IPS-18a (cell line): ENCODE data around the gene SLC4A3.
"Not testable (repeated sequence)": the region's sequence is repeated elsewhere in the genome, so short reads cannot be mapped to it uniquely, and the experiment has no call there.

Experiments
- H3K27ac ChIP-seq: one replicate; pipeline ENCODE4 v1.5.1; 2013; ENCODE audit warnings: low read length
- H3K27me3 ChIP-seq: one replicate; pipeline ENCODE4 v1.6.1; 2013; ENCODE audit warnings: mild to moderate bottlenecking, low read length; ENCODE audit not compliant: control insufficient read depth, insufficient read depth
- H3K36me3 ChIP-seq: one replicate; pipeline ENCODE4 v1.6.1; 2013; ENCODE audit warnings: low read depth, low read length; ENCODE audit not compliant: control insufficient read depth
- H3K4me1 ChIP-seq: one replicate; pipeline ENCODE4 v1.6.1; 2013; ENCODE audit warnings: low read depth, low read length; ENCODE audit not compliant: control insufficient read depth
- H3K4me3 ChIP-seq: one replicate; pipeline ENCODE4 v1.5.1; 2013; ENCODE audit warnings: low read length
- H3K9ac ChIP-seq: one replicate; pipeline ENCODE4 v1.6.1; 2013; ENCODE audit warnings: mild to moderate bottlenecking, low read length, moderate library complexity
- H3K9me3 ChIP-seq: one replicate; pipeline ENCODE4 v1.6.1; 2013; ENCODE audit warnings: low read depth, low read length; ENCODE audit not compliant: control insufficient read depth

The SLC4A3 gene

GRCh38 chr2:219676586-219676985 is 49.2 kb downstream of the SLC4A3 start:
- no peak overlapping the region for H3K27ac ChIP-seq
- no peak overlapping the region for H3K9ac ChIP-seq
- peaks cover 3% of the 10 kb centered on the region for H3K4me1 ChIP-seq
- H3K27me3 ChIP-seq = no peaks in the 10 kb centered on the region
- H3K36me3 ChIP-seq = no peaks in the 10 kb centered on the region
- no peaks in the 10 kb centered on the region for H3K9me3 ChIP-seq
- no peak overlapping the region for H3K4me3 ChIP-seq

GRCh38 chr2:219679041-219679440 is 51.6 kb downstream of the SLC4A3 start:
- Histone ChIP-seq H3K27ac (no peak overlapping the region), H3K4me1 (no peaks in the 10 kb centered on the region), H3K9ac (no peak overlapping the region), H3K4me3 (no peak overlapping the region), H3K36me3 (no peaks in the 10 kb centered on the region), H3K27me3 (no peaks in the 10 kb centered on the region), H3K9me3 (no peaks in the 10 kb centered on the region)

GRCh38 chr2:219679571-219679970 is 52.1 kb downstream of the SLC4A3 start:
- Histone ChIP-seq H3K9ac (no peak overlapping the region), H3K4me1 (peaks cover 1% of the 10 kb centered on the region), H3K4me3 (no peak overlapping the region), H3K9me3 (no peaks in the 10 kb centered on the region), H3K27ac (no peak overlapping the region), H3K36me3 (no peaks in the 10 kb centered on the region), H3K27me3 (no peaks in the 10 kb centered on the region)

- Histone ChIP-seq H3K36me3 (no peaks in the 10 kb centered on the region), H3K9ac (no peak overlapping the region), H3K27ac (no peak overlapping the region), H3K4me3 (no peak overlapping the region), H3K27me3 (no peaks in the 10 kb centered on the region), H3K4me1 (peaks cover 10% of the 10 kb centered on the region), H3K9me3 (no peaks in the 10 kb centered on the region)
These were observed 53.7 kb downstream of the SLC4A3 start for GRCh38 chr2:219680958-219681693.

- Histone ChIP-seq H3K27me3 (no peaks in the 10 kb centered on the region), H3K36me3 (no peaks in the 10 kb centered on the region), H3K9me3 (no peaks in the 10 kb centered on the region), H3K27ac (no peak overlapping the region), H3K4me3 (no peak overlapping the region), H3K4me1 (peaks cover 10% of the 10 kb centered on the region), H3K9ac (no peak overlapping the region)
These were observed 54.4 kb downstream of the SLC4A3 start for GRCh38 chr2:219681694-219682300.

GRCh38 chr2:219683474-219683873 is 56.0 kb downstream of the SLC4A3 start:
- H3K36me3 ChIP-seq, H3K27ac ChIP-seq, H3K4me3 ChIP-seq, H3K9me3 ChIP-seq, H3K9ac ChIP-seq, H3K27me3 ChIP-seq: not testable (repeated sequence)
- H3K4me1 ChIP-seq = peaks cover 10% of the 10 kb centered on the region

- H3K4me1 ChIP-seq = peaks cover 13% of the 10 kb centered on the region
- peak overlapping the region; percentile 14 for H3K9ac ChIP-seq
- H3K27ac ChIP-seq = peak overlapping the region; percentile 1
- peak overlapping the region; percentile 31 for H3K4me3 ChIP-seq
- no peaks in the 10 kb centered on the region for H3K9me3 ChIP-seq
- no peaks in the 10 kb centered on the region for H3K27me3 ChIP-seq
- no peaks in the 10 kb centered on the region for H3K36me3 ChIP-seq
These were observed 57.6 kb downstream of the SLC4A3 start for GRCh38 chr2:219684721-219685689.

- no peaks in the 10 kb centered on the region for H3K36me3 ChIP-seq
- H3K27ac ChIP-seq = no peak overlapping the region
- H3K27me3 ChIP-seq = no peaks in the 10 kb centered on the region
- no peak overlapping the region for H3K4me3 ChIP-seq
- no peaks in the 10 kb centered on the region for H3K9me3 ChIP-seq
- H3K9ac ChIP-seq = no peak overlapping the region
- peaks cover 15% of the 10 kb centered on the region for H3K4me1 ChIP-seq
These were observed 59.8 kb downstream of the SLC4A3 start for GRCh38 chr2:219687272-219687671.

- Histone ChIP-seq H3K4me3 (no peak overlapping the region), H3K27me3 (no peaks in the 10 kb centered on the region), H3K27ac (no peak overlapping the region), H3K36me3 (no peaks in the 10 kb centered on the region), H3K4me1 (peaks cover 15% of the 10 kb centered on the region), H3K9me3 (no peaks in the 10 kb centered on the region), H3K9ac (no peak overlapping the region)
These were observed 60.6 kb downstream of the SLC4A3 start for GRCh38 chr2:219687882-219688559.

- H3K27me3 ChIP-seq = no peaks in the 10 kb centered on the region
- no peaks in the 10 kb centered on the region for H3K36me3 ChIP-seq
- no peaks in the 10 kb centered on the region for H3K9me3 ChIP-seq
- no peak overlapping the region for H3K4me3 ChIP-seq
- no peak overlapping the region for H3K27ac ChIP-seq
- H3K4me1 ChIP-seq = peaks cover 15% of the 10 kb centered on the region
- no peak overlapping the region for H3K9ac ChIP-seq
These were observed 61.4 kb downstream of the SLC4A3 start for GRCh38 chr2:219688560-219689445.
